Transverse colon (tissue), 4 donors: ENCODE results near the gene PIK3AP1.

ENCODE experiments used
- CTCF ChIP-seq, 5 experiments: fragments of 200-600 bp in 3 of 5; fragments of 450-650 bp in 2 of 5; sonication (generic) in 3 of 5; IDR thresholded peaks; 1 replicate in 2 of 5; 2 replicates in 3 of 5; pipeline ENCODE4 v1.5.1; 2016 to 2017; ENCODE audit warnings: antibody characterized with exemption in 5 of 5, inconsistent platforms in 3 of 5, mild to moderate bottlenecking in 2 of 5, moderate library complexity in 1 of 5
- EP300 ChIP-seq: sonication (generic); formaldehyde crosslinking; IDR thresholded peaks from one replicate; pipeline ENCODE4 v1.6.1; 2017; ENCODE audit warnings: antibody characterized with exemption, low read depth
- POLR2A ChIP-seq: fragments of 450-650 bp; IDR thresholded peaks from one replicate; pipeline ENCODE4 v1.6.1; 2016; ENCODE audit warnings: antibody characterized with exemption, mild to moderate bottlenecking, moderate library complexity
- POLR2AphosphoS5 ChIP-seq, 3 donors: sonication (generic); formaldehyde crosslinking; IDR thresholded peaks; one replicate each; pipeline ENCODE4 v1.6.1; 2016; ENCODE audit warnings: antibody characterized with exemption in 3 of 3

- TF ChIP-seq CTCF (IDR thresholded peaks at IDR 0.05) (no peak), POLR2AphosphoS5 (IDR thresholded peaks at IDR 0.05) (no peak), POLR2A (no peak), EP300 (no peak)
These were observed 32.1 kb upstream of the PIK3AP1 start for GRCh38 chr10:96752375-96752774.
